Skeletal muscle satellite cell (primary cell): ENCODE data around the gene SKOR1.

Experiments
- H3K27me3 ChIP-seq: 2 replicates; pipeline ENCODE4 v1.7.0; 2013; ENCODE audit warnings: low read length; ENCODE audit not compliant: control insufficient read depth, insufficient read depth
- H3K36me3 ChIP-seq: 2 replicates; pipeline ENCODE4 v1.7.0; 2013; ENCODE audit warnings: mild to moderate bottlenecking, control low read depth, low read length; ENCODE audit not compliant: insufficient read depth
- H3K4me1 ChIP-seq: 2 replicates; pipeline ENCODE4 v1.7.0; 2013; ENCODE audit warnings: low read length; ENCODE audit not compliant: control insufficient read depth, insufficient read depth
- H3K4me2 ChIP-seq: 2 replicates; pipeline ENCODE4 v1.7.0; 2013; ENCODE audit warnings: mild to moderate bottlenecking, low read length
- H3K4me3 ChIP-seq: 2 replicates; pipeline ENCODE4 v1.7.0; 2013; ENCODE audit warnings: low read length
- H3K9ac ChIP-seq: 2 replicates; pipeline ENCODE4 v1.7.0; 2013; ENCODE audit warnings: mild to moderate bottlenecking, low read depth, low read length, moderate library complexity
- H3K9me3 ChIP-seq: replicated peaks from 2 replicates; pipeline ENCODE4 v1.7.0; 2013; ENCODE audit warnings: mild to moderate bottlenecking, control low read depth, low read length

SKOR1 gene

DNA sequence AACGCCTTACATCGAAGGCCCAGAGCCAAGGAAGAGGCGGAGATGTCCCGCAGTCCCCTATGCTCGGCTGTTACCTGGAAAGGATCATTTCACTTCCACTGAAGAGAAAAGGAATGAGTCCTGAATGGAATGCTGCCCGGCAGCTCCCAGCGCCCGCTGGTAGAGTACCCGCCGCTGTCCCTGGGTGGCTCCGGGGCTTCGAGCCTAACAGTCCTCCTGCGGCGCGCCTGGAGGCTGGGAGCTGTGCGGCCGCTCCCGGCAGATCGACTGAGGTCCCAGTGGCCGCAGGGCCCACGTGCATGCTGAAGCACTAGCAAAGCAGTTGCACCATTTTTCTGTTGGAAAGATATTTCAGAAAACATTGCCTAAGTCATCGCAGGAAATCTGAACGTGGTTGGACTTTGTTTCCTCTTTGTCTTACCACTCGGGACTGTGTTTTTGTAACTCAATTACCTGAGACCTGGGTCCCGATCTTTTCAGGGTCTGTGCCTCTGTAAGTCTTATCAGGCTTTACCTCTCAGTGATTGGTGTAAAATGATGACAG, 13.6 kb downstream of the SKOR1 start:
- Histone ChIP-seq H3K4me3 (peak overlapping the region; percentile 91), H3K4me2 (peak overlapping the region; percentile 90), H3K36me3 (no peaks in the 10 kb centered on the region), H3K9ac (peak overlapping the region; percentile 90), H3K4me1 (peaks cover 14% of the 10 kb centered on the region), H3K9me3 (no peaks in the 10 kb centered on the region), H3K27me3 (peaks cover 7% of the 10 kb centered on the region)

- no peaks in the 10 kb centered on the region for H3K9me3 ChIP-seq
- H3K9ac ChIP-seq: peak overlapping the region; percentile 90
- H3K4me2 ChIP-seq: peak overlapping the region; percentile 90
- no peaks in the 10 kb centered on the region for H3K36me3 ChIP-seq
- peaks cover 14% of the 10 kb centered on the region for H3K4me1 ChIP-seq
- peaks cover 6% of the 10 kb centered on the region for H3K27me3 ChIP-seq
- H3K4me3 ChIP-seq: peak overlapping the region; percentile 91
These were observed 14.2 kb downstream of the SKOR1 start for GRCh38 chr15:67839499-67839928.

DNA sequence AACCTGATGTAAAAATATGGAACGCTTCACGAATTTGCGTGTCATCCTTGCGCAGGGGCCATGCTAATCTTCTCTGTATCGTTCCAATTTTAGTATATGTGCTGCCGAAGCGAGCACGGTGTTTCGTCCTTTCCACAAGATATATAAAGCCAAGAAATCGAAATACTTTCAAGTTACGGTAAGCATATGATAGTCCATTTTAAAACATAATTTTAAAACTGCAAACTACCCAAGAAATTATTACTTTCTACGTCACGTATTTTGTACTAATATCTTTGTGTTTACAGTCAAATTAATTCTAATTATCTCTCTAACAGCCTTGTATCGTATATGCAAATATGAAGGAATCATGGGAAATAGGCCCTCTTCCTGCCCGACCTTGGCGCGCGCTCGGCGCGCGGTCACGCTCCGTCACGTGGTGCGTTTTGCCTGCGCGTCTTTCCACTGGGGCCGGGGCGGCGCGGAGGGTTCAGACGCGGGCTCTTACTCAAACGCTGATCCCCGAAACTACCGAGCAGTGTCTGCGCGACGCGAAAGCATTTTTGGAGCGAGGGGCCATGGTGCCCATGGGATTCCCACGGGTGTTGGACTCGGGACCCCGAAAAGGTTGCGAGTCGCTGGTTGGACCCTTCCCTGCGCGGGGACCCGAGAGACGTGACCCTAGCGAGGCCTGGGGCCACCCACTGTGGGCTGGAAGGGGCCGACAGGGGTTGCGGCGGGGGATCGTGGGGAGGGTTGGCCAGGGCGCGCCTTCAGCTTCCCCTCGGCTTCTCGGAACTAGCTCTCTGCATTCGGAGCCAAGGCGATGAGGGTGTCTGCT, 14.8 kb downstream of the SKOR1 start, which contains the start of gene RNU6-1:
Gene RNU6-1, minus strand, starts transcription at position 117 of the 820 bp plus-strand sequence.
- Histone ChIP-seq H3K9ac (peak within 1 kb of the TSS; percentile 90), H3K4me3 (peak within 1 kb of the TSS; percentile 91), H3K4me2 (peak within 1 kb of the TSS; percentile 90), H3K36me3 (no peaks in the 10 kb centered on the region), H3K9me3 (no peaks in the 10 kb centered on the region), H3K27me3 (peaks cover 6% of the 10 kb centered on the region), H3K4me1 (peaks cover 14% of the 10 kb centered on the region)

- no peaks in the 10 kb centered on the region for H3K9me3 ChIP-seq
- H3K4me1 ChIP-seq: peaks cover 14% of the 10 kb centered on the region
- peak overlapping the region; percentile 90 for H3K9ac ChIP-seq
- H3K4me2 ChIP-seq: peak overlapping the region; percentile 90
- peaks cover 6% of the 10 kb centered on the region for H3K27me3 ChIP-seq
- no peaks in the 10 kb centered on the region for H3K36me3 ChIP-seq
- H3K4me3 ChIP-seq: peak overlapping the region; percentile 91
These were observed 15.6 kb downstream of the SKOR1 start for GRCh38 chr15:67840749-67841512.

DNA sequence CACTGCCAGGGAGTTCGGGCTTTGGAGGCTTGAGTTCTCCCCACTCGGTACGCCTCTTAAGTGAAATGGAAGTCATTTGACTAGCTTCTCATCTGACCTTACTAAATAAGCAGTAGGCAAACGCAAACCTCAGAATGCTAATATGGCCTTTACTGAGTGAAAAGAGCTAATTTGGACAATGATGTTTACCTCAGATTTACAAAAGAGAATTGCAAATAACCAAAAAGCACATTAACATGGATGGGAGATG, 16.1 kb downstream of the SKOR1 start:
- Histone ChIP-seq H3K4me1 (peaks cover 14% of the 10 kb centered on the region), H3K36me3 (no peaks in the 10 kb centered on the region), H3K27me3 (peaks cover 6% of the 10 kb centered on the region), H3K9me3 (no peaks in the 10 kb centered on the region), H3K4me3 (peak overlapping the region; percentile 91), H3K9ac (no peak overlapping the region), H3K4me2 (peak overlapping the region; percentile 90)

DNA sequence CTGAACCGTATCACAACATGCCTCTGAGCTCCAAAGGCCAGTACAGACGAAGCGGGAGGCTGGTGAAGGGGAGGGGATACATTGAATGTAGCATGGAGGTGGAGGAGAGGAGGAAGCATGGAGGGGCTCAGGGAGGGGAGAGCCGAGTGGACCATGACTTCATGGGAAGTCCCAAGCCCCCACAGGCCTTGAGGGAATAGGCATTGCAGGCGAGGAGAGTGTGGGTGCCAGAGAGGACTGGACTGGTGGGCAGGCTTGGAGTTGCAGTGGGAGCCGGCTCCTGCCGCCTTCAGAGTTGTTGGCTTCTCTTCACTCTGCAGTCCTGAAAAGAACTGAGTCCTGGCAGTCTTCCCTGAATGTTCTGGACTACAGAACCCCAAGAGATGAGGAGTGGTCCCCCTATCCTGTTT, 17.8 kb downstream of the SKOR1 start:
- no peaks in the 10 kb centered on the region for H3K27me3 ChIP-seq
- no peak overlapping the region for H3K9ac ChIP-seq
- H3K9me3 ChIP-seq: no peaks in the 10 kb centered on the region
- no peak overlapping the region for H3K4me3 ChIP-seq
- H3K4me2 ChIP-seq: no peak overlapping the region
- peaks cover 14% of the 10 kb centered on the region for H3K4me1 ChIP-seq
- no peaks in the 10 kb centered on the region for H3K36me3 ChIP-seq

- no peak overlapping the region for H3K4me3 ChIP-seq
- no peak overlapping the region for H3K9ac ChIP-seq
- peaks cover 5% of the 10 kb centered on the region for H3K27me3 ChIP-seq
- peaks cover 10% of the 10 kb centered on the region for H3K4me1 ChIP-seq
- no peaks in the 10 kb centered on the region for H3K9me3 ChIP-seq
- no peak overlapping the region for H3K4me2 ChIP-seq
- no peaks in the 10 kb centered on the region for H3K36me3 ChIP-seq
These were observed 18.5 kb downstream of the SKOR1 start for GRCh38 chr15:67843571-67844387.

DNA sequence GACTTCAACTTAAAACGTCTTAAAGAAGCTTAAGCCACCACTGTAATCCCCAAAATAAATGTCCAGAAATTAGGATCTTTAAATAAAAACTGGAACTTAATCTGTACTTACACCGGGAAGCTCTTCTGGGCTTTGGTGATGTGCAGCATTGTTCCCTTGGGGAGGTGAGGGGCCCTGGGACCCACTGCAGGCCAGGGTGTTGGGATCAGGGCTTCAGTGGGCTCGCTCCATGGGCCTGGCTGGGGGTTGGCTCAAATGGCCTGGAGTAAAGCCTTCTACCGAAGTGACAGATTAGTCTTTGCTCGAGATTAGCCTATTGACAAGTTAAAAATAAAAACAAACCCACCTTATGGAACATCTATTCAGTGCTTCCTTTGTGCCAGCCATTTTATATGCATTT, 20.7 kb downstream of the SKOR1 start:
- Histone ChIP-seq H3K9me3 (no peaks in the 10 kb centered on the region), H3K4me1 (peaks cover 7% of the 10 kb centered on the region), H3K4me2 (no peak overlapping the region), H3K4me3 (no peak overlapping the region), H3K27me3 (peaks cover 5% of the 10 kb centered on the region), H3K36me3 (no peaks in the 10 kb centered on the region), H3K9ac (no peak overlapping the region)

DNA sequence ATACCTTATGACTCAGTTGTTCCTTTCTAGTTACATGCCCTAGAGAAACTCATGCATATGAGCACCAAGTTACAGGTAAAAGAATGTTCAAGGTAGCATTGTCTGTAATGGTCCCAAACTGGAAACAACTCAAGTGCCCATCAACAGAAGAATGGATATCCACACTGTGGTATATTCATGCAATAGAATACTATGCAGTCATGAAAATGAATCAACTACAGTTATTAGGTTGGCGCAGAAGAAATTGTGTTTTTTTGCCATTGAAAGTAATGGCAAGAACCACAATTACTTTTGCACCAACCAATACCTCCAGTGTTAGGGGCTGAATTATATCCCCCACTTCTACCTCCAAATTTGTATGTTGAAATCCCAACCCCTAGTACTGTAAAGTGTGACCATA, 24.2 kb downstream of the SKOR1 start:
- H3K9ac ChIP-seq: no peak overlapping the region
- H3K27me3 ChIP-seq: peaks cover 5% of the 10 kb centered on the region
- H3K4me3 ChIP-seq: no peak overlapping the region
- peaks cover 7% of the 10 kb centered on the region for H3K4me1 ChIP-seq
- H3K9me3 ChIP-seq: no peaks in the 10 kb centered on the region
- H3K36me3 ChIP-seq: no peaks in the 10 kb centered on the region
- H3K4me2 ChIP-seq: no peak overlapping the region

- H3K4me3 ChIP-seq: no peak overlapping the region
- no peak overlapping the region for H3K9ac ChIP-seq
- no peaks in the 10 kb centered on the region for H3K9me3 ChIP-seq
- H3K36me3 ChIP-seq: no peaks in the 10 kb centered on the region
- H3K27me3 ChIP-seq: peaks cover 5% of the 10 kb centered on the region
- H3K4me2 ChIP-seq: no peak overlapping the region
- H3K4me1 ChIP-seq: peaks cover 7% of the 10 kb centered on the region
These were observed 25.0 kb downstream of the SKOR1 start for GRCh38 chr15:67850336-67850735.

- Histone ChIP-seq H3K4me1 (peaks cover 7% of the 10 kb centered on the region), H3K4me2 (no peak overlapping the region), H3K36me3 (no peaks in the 10 kb centered on the region), H3K4me3 (no peak overlapping the region), H3K27me3 (peaks cover 5% of the 10 kb centered on the region), H3K9me3 (no peaks in the 10 kb centered on the region), H3K9ac (no peak overlapping the region)
These were observed 25.8 kb downstream of the SKOR1 start for GRCh38 chr15:67850994-67851571.
